ENCODE measurements around the gene PROX2.

DNA sequence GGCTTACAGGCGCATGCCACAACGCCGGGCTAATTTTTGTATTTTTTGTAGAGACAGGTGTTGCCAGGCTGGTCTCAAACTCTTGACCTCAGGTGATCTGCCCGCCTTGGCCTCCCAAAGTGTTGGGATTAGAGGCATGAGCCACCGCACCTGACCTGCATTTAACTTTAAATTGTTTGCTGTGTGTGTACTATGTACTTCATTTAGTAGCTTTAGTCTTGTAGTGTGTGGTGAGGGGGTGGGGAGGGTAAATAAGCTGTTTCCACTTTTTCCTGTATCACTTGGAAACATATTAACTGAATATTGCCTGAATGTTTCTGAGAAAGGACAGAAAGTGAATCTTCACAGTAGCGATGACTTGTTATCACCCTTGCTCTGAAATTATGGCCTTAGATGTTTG, 14.3 kb upstream of the PROX2 start:
- TF ChIP-seq, protein P1, sequence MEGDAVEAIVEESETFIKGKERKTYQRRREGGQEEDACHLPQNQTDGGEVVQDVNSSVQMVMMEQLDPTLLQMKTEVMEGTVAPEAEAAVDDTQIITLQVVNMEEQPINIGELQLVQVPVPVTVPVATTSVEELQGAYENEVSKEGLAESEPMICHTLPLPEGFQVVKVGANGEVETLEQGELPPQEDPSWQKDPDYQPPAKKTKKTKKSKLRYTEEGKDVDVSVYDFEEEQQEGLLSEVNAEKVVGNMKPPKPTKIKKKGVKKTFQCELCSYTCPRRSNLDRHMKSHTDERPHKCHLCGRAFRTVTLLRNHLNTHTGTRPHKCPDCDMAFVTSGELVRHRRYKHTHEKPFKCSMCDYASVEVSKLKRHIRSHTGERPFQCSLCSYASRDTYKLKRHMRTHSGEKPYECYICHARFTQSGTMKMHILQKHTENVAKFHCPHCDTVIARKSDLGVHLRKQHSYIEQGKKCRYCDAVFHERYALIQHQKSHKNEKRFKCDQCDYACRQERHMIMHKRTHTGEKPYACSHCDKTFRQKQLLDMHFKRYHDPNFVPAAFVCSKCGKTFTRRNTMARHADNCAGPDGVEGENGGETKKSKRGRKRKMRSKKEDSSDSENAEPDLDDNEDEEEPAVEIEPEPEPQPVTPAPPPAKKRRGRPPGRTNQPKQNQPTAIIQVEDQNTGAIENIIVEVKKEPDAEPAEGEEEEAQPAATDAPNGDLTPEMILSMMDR (conservative IDR thresholded peaks at IDR 0.05), result no peak
- no peak for TF ChIP-seq EZH2 (IDR thresholded peaks at IDR 0.05; ENCODE audit: low read depth)
